Measurements from ENCODE around the gene RPTOR. TPM values are rescaled to one million over a fixed set of nuclear protein-coding genes. Genes with fewer than 3 reads are reported as not detected.

Gene RPTOR
- polyA plus RNA-seq, 1 donor from 2014 or later, result 8.0 TPM

GRCh38 chr17:80742091-80742490, 197.5 kb downstream of the RPTOR start:
- H3K27ac ChIP-seq (ENCODE audit: low read length), result no peak overlapping the region
- H3K9me2 ChIP-seq (ENCODE audit: insufficient read depth, low read length), result no peaks in the 10 kb centered on the region
- no peaks in the 10 kb centered on the region for H3K27me3 ChIP-seq (ENCODE audit: insufficient read depth, low read depth, low read length)
- no peaks in the 10 kb centered on the region for H3K9me3 ChIP-seq (ENCODE audit: low read length)
- no peak overlapping the region for H2AFZ ChIP-seq (ENCODE audit: low read depth, low read length)
- H3K9ac ChIP-seq (ENCODE audit: low read length), result no peak overlapping the region
- H3K4me2 ChIP-seq (ENCODE audit: low read length), result no peak overlapping the region
- H4K20me1 ChIP-seq (ENCODE audit: insufficient read depth), result no peaks in the 10 kb centered on the region
- H3F3A ChIP-seq (ENCODE audit: insufficient read depth, low read length, poor library complexity, severe bottlenecking), result no peaks in the 10 kb centered on the region
- H3K36me3 ChIP-seq (ENCODE audit: insufficient read depth, low read length), result no peaks in the 10 kb centered on the region
- H3K79me2 ChIP-seq (replicated peaks; ENCODE audit: insufficient read depth, low read length), result no peaks in the 10 kb centered on the region
- H3K4me3 ChIP-seq (ENCODE audit: low read length), result no peak overlapping the region
- no peak for TF ChIP-seq POLR2AphosphoS5 (IDR thresholded peaks at IDR 0.05)
- TF ChIP-seq MXI1 (conservative IDR thresholded peaks at IDR 0.05; ENCODE audit: poor library complexity, severe bottlenecking), result no peak
- no peak for TF ChIP-seq CTCF (IDR thresholded peaks at IDR 0.05; ENCODE audit: poor library complexity, severe bottlenecking)
- TF ChIP-seq REST (IDR thresholded peaks at IDR 0.05; ENCODE audit: borderline replicate concordance), result no peak
- no peak for TF ChIP-seq SMC3 (conservative IDR thresholded peaks at IDR 0.05; ENCODE audit: poor library complexity)
- no peak for TF ChIP-seq TAF1 (IDR thresholded peaks at IDR 0.05; ENCODE audit: low read depth)

- Histone ChIP-seq H3F3A (ENCODE audit: insufficient read depth, low read length, poor library complexity, severe bottlenecking) (no peaks in the 10 kb centered on the region), H4K20me1 (ENCODE audit: insufficient read depth) (no peaks in the 10 kb centered on the region), H3K27me3 (ENCODE audit: insufficient read depth, low read depth, low read length) (no peaks in the 10 kb centered on the region), H3K79me2 (replicated peaks; ENCODE audit: insufficient read depth, low read length) (no peaks in the 10 kb centered on the region), H3K4me2 (ENCODE audit: low read length) (no peak overlapping the region), H3K4me3 (ENCODE audit: low read length) (no peak overlapping the region), H3K9me3 (ENCODE audit: low read length) (no peaks in the 10 kb centered on the region), H2AFZ (ENCODE audit: low read depth, low read length) (no peak overlapping the region), H3K9me2 (ENCODE audit: insufficient read depth, low read length) (no peaks in the 10 kb centered on the region), H3K27ac (ENCODE audit: low read length) (no peak overlapping the region), H3K36me3 (ENCODE audit: insufficient read depth, low read length) (no peaks in the 10 kb centered on the region), H3K9ac (ENCODE audit: low read length) (no peak overlapping the region)
- TF ChIP-seq RAD21 (conservative IDR thresholded peaks at IDR 0.05) (no peak), CTCF (IDR thresholded peaks at IDR 0.05; ENCODE audit: poor library complexity, severe bottlenecking) (no peak), POLR2AphosphoS5 (IDR thresholded peaks at IDR 0.05) (no peak), EZH2 (IDR thresholded peaks at IDR 0.05; ENCODE audit: borderline replicate concordance, insufficient read depth, low read length, poor library complexity, severe bottlenecking) (no peak), SMC3 (conservative IDR thresholded peaks at IDR 0.05; ENCODE audit: poor library complexity) (no peak)
Observed at GRCh38 chr17:80742581-80743180, 198.0 kb downstream of the RPTOR start.
